Kidney epithelial cell (primary cell): ENCODE measurements around the gene STK10. TPM values are rescaled to one million over a fixed set of nuclear protein-coding genes. Genes with fewer than 3 reads are reported as not detected.

Source experiments
- DNase-seq: peaks from one replicate; pipeline ENCODE4 v3.0.0-alpha.2; 2010; ENCODE audit warnings: low read depth
- H3K27me3 ChIP-seq: 2 replicates; pipeline ENCODE4 v1.6.0; 2011; ENCODE audit warnings: low read length; ENCODE audit not compliant: control insufficient read depth, insufficient read depth
- H3K36me3 ChIP-seq: 2 replicates; pipeline ENCODE4 v1.5.1; 2011; ENCODE audit warnings: low read length; ENCODE audit not compliant: control insufficient read depth, insufficient read depth
- H3K4me3 ChIP-seq: 2 replicates; pipeline ENCODE4 v1.5.1; 2011; ENCODE audit warnings: low read depth, mild to moderate bottlenecking, control low read depth, low read length
- CTCF ChIP-seq: IDR thresholded peaks from 2 replicates; pipeline ENCODE4 v1.5.1; 2011; ENCODE audit warnings: mild to moderate bottlenecking, moderate library complexity, low read length, control low read depth, inconsistent platforms; ENCODE audit not compliant: insufficient read depth, poor library complexity, severe bottlenecking
- total RNA-seq: library from RNA; depleted of rRNA; stranded (reverse); fragments of >200 nt; gene quantifications from 2 replicates; pipeline ENCODE4 v1.2.3, GENCODE V29; 2015

STK10 gene
- total RNA-seq, 1 donor from 2014 or later: 24.7 TPM

- no peaks in the 10 kb centered on the region for H3K36me3 ChIP-seq
- DNase-seq: no peak
- H3K4me3 ChIP-seq: no peak overlapping the region
- H3K27me3 ChIP-seq: no peaks in the 10 kb centered on the region
- no peak for TF ChIP-seq CTCF
Observed at GRCh38 chr5:172166030-172166826, 21.8 kb downstream of the STK10 start.

GRCh38 chr5:172165465-172165864, 22.6 kb downstream of the STK10 start:
- H3K27me3 ChIP-seq: no peaks in the 10 kb centered on the region
- no peak overlapping the region for H3K4me3 ChIP-seq
- no peak for TF ChIP-seq CTCF
- no peak for DNase-seq
- no peaks in the 10 kb centered on the region for H3K36me3 ChIP-seq

- no peak for DNase-seq
Observed at GRCh38 chr5:172164769-172165212, 23.2 kb downstream of the STK10 start.

GRCh38 chr5:172163346-172163745, 24.7 kb downstream of the STK10 start:
- Histone ChIP-seq H3K36me3 (no peaks in the 10 kb centered on the region), H3K27me3 (no peaks in the 10 kb centered on the region), H3K4me3 (no peak overlapping the region)
- TF ChIP-seq CTCF: no peak
- DNase-seq: no peak

More at GRCh38 chr5:172164769-172165212, 23.2 kb downstream of the STK10 start:
- no peak overlapping the region for H3K4me3 ChIP-seq
- no peaks in the 10 kb centered on the region for H3K27me3 ChIP-seq
- TF ChIP-seq CTCF: no peak
- no peaks in the 10 kb centered on the region for H3K36me3 ChIP-seq

- no peaks in the 10 kb centered on the region for H3K36me3 ChIP-seq
- no peaks in the 10 kb centered on the region for H3K27me3 ChIP-seq
- TF ChIP-seq CTCF: no peak
- no peak overlapping the region for H3K4me3 ChIP-seq
- DNase-seq: no peak
Observed at GRCh38 chr5:172162987-172163343, 25.1 kb downstream of the STK10 start.

GRCh38 chr5:172162323-172162986, 25.6 kb downstream of the STK10 start:
- H3K27me3 ChIP-seq: no peaks in the 10 kb centered on the region
- no peak for TF ChIP-seq CTCF
- H3K36me3 ChIP-seq: no peaks in the 10 kb centered on the region
- no peak overlapping the region for H3K4me3 ChIP-seq
- DNase-seq: no peak
